ENCODE measurements around the gene TSPAN12.
A peak's percentile ranks its signal among the peaks of the same experiment; 100 is the strongest.

TSPAN12 gene

GRCh38 chr7:120742372-120742771 lies 115.6 kb downstream of the TSPAN12 start:
- DNase-seq (ENCODE audit: low spot score) = peak; percentile 62

GRCh38 chr7:120741371-120742042 lies 116.4 kb downstream of the TSPAN12 start:
- DNase-seq (ENCODE audit: low spot score) = no peak

GRCh38 chr7:120740348-120740747 lies 117.6 kb downstream of the TSPAN12 start:
- DNase-seq (ENCODE audit: low spot score) = no peak

- no peak for DNase-seq (ENCODE audit: low spot score)
Observed at GRCh38 chr7:120738816-120739215, 119.1 kb downstream of the TSPAN12 start.

Measured in Ammon's horn (tissue), 1 donor.